Non-pigmented ciliary epithelial cell (primary cell): Measurements from ENCODE around the gene PRKCZ.

Source experiments
- DNase-seq: peaks from one replicate; pipeline ENCODE4 v3.0.0-alpha.2; 2010; ENCODE audit warnings: low read depth

The PRKCZ gene

GRCh38 chr1:2049718-2050431, at the start of gene PRKCZ:
PRKCZ (plus strand) TSS chr1:2050411; CDS start chr1:2050631, 220 bp downstream.
- DNase-seq, result no peak

- DNase-seq, result no peak
Measured at GRCh38 chr1:2000432-2000831, 49.8 kb upstream of the PRKCZ start.

GRCh38 chr1:2000850-2001249, 49.4 kb upstream of the PRKCZ start:
- DNase-seq, result no peak

- no peak for DNase-seq
Measured at GRCh38 chr1:2001773-2002411, 48.3 kb upstream of the PRKCZ start.

- DNase-seq, result no peak
Measured at GRCh38 chr1:2003541-2004131, 46.6 kb upstream of the PRKCZ start, which contains the start of gene CFAP74. CFAP74 (minus strand) TSS chr1:2003786; CDS start chr1:1990956, 12,830 bp downstream.

- DNase-seq, result no peak
Measured at GRCh38 chr1:2004856-2005255, 45.4 kb upstream of the PRKCZ start.

- no peak for DNase-seq
Measured at GRCh38 chr1:2009101-2010053, 40.8 kb upstream of the PRKCZ start.

- no peak for DNase-seq
Measured at GRCh38 chr1:2014181-2014580, 36.0 kb upstream of the PRKCZ start.

GRCh38 chr1:2014741-2015735, 35.2 kb upstream of the PRKCZ start:
- no peak for DNase-seq

GRCh38 chr1:2016123-2016522, 34.1 kb upstream of the PRKCZ start:
- no peak for DNase-seq

- DNase-seq, result no peak
Measured at GRCh38 chr1:2018217-2019171, 31.7 kb upstream of the PRKCZ start.

GRCh38 chr1:2019172-2019543, 31.1 kb upstream of the PRKCZ start, which contains the start of gene GABRD:
GABRD (plus strand) TSS chr1:2019345; CDS start chr1:2019424, 79 bp downstream.
- DNase-seq, result no peak

- no peak for DNase-seq
Measured at GRCh38 chr1:2019571-2020309, 30.5 kb upstream of the PRKCZ start.

GRCh38 chr1:2020310-2020655, 29.9 kb upstream of the PRKCZ start:
- no peak for DNase-seq

GRCh38 chr1:2021550-2021949, 28.7 kb upstream of the PRKCZ start:
- DNase-seq, result no peak

GRCh38 chr1:2022063-2022770, 28.0 kb upstream of the PRKCZ start:
- DNase-seq, result no peak

- no peak for DNase-seq
Measured at GRCh38 chr1:2023187-2023586, 27.0 kb upstream of the PRKCZ start.

GRCh38 chr1:2024451-2024850, 25.8 kb upstream of the PRKCZ start:
- DNase-seq, result no peak
